ENCODE measurements around the gene PMVK. TPM values are rescaled to one million over a fixed set of nuclear protein-coding genes. Genes with fewer than 3 reads are reported as not detected.
A peak's percentile ranks its signal among the peaks of the same experiment; 100 is the strongest.

PMVK gene
- total RNA-seq, 3 donors from 2014 or later (not counting 1 experiment from before 2014, with no cell fraction given) = 9.0 to 12.1 (median 11.0) TPM

DNA sequence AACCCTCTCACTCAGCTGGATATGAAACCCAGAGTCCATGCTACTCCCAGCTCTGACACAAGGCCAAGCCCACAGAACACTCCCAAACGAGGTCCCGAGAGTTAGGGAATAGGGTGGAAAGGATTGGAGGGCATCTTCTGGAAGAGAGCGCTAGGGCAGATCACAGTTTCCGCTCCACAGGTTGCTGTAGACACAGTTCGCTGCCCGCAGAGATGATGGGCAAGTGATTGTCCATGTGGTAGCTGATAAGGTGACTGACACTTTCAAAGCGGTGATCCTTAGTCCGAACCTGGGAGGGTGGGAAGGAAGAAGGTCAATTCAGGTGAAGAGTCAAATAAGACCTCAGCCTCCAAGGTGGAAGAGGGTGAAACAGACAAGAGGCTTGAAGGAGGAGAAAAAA is 27.1 kb upstream of the PMVK start:
- no peaks in the 10 kb centered on the region for H3K27me3 Mint-ChIP-seq (ENCODE audit: low read depth in 2 of 2)
- DNase-seq (no peak), ATAC-seq (no peak)
- intact Hi-C loops (cut with micrococcal nuclease) = no loop called here
- WGBS (ENCODE audit: insufficient coverage) = 98% methylated on average over 8 of the region's 8 CpGs
- H3K36me3 Mint-ChIP-seq = no peaks in the 10 kb centered on the region
- H3K9me3 Mint-ChIP-seq = no peaks in the 10 kb centered on the region
- Histone ChIP-seq H3K27ac (ENCODE audit: low read length) (no peak overlapping the region), H3K4me3 (ENCODE audit: low read length) (no peak overlapping the region), H3K4me1 (ENCODE audit: control insufficient read depth, insufficient read depth, low read length) (peaks cover 20% of the 10 kb centered on the region), H3K27me3 (ENCODE audit: control insufficient read depth, insufficient read depth, low read length) (no peaks in the 10 kb centered on the region), H3K36me3 (ENCODE audit: control insufficient read depth, insufficient read depth, low read length) (peaks cover 57% of the 10 kb centered on the region), H3K9me3 (ENCODE audit: control insufficient read depth, insufficient read depth, low read length) (no peaks in the 10 kb centered on the region)
- peaks cover 23 to 35% of the 10 kb centered on the region in 2 donors for H3K4me1 Mint-ChIP-seq
- no peak overlapping the region for H3K27ac Mint-ChIP-seq
- H3K4me3 Mint-ChIP-seq = no peak overlapping the region
- TF ChIP-seq, protein P1, sequence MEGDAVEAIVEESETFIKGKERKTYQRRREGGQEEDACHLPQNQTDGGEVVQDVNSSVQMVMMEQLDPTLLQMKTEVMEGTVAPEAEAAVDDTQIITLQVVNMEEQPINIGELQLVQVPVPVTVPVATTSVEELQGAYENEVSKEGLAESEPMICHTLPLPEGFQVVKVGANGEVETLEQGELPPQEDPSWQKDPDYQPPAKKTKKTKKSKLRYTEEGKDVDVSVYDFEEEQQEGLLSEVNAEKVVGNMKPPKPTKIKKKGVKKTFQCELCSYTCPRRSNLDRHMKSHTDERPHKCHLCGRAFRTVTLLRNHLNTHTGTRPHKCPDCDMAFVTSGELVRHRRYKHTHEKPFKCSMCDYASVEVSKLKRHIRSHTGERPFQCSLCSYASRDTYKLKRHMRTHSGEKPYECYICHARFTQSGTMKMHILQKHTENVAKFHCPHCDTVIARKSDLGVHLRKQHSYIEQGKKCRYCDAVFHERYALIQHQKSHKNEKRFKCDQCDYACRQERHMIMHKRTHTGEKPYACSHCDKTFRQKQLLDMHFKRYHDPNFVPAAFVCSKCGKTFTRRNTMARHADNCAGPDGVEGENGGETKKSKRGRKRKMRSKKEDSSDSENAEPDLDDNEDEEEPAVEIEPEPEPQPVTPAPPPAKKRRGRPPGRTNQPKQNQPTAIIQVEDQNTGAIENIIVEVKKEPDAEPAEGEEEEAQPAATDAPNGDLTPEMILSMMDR (IDR thresholded peaks at IDR 0.05) = no peak

DNA sequence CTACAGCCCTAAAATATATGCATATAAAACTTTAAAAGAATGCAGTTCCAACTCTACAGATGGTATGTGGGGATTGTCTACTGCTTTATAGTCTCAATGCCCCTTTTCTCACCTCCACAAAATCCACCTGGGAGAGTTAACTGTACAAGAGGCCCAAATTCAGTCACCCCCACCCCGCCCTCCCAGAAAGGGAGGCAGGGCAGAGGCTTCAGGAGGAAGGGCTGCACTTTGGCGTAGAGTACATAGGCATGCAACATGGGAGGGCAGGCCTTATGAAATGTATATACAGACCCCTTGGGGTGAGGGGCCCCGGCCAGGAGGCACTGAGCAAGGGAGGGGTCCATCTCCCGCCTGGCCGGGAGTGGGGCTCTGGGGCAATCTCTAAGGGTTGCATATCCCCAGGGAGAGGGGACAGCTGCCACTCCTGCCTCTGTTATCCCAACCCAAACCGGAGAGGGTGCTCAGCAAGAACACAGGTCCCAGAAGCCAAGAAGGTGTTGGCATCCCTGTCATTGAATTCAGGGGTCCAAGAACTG is 26.3 kb upstream of the PMVK start:
- no peak overlapping the region for H3K4me3 ChIP-seq (ENCODE audit: low read length)
- TF ChIP-seq, protein P1 (IDR thresholded peaks at IDR 0.05) = no peak
- no peaks in the 10 kb centered on the region for H3K9me3 Mint-ChIP-seq
- DNase-seq (no peak), ATAC-seq (no peak)
- no peaks in the 10 kb centered on the region for H3K27me3 Mint-ChIP-seq (ENCODE audit: low read depth in 2 of 2)
- H3K36me3 ChIP-seq (ENCODE audit: control insufficient read depth, insufficient read depth, low read length) = peaks cover 55% of the 10 kb centered on the region
- no peaks in the 10 kb centered on the region for H3K9me3 ChIP-seq (ENCODE audit: control insufficient read depth, insufficient read depth, low read length)
- intact Hi-C loops (cut with micrococcal nuclease) = loop anchor here (1.0 kb wide), 1 partner anchor 54 kb away; no protein-coding TSS in a partner anchor
- H3K27me3 ChIP-seq (ENCODE audit: control insufficient read depth, insufficient read depth, low read length) = no peaks in the 10 kb centered on the region
- WGBS (ENCODE audit: insufficient coverage) = 88% methylated on average over 6 of the region's 6 CpGs
- peak overlapping the region; percentile 88 for H3K27ac Mint-ChIP-seq
- H3K4me3 Mint-ChIP-seq = peak overlapping the region; percentile 89
- peaks cover 18 to 29% of the 10 kb centered on the region in 2 donors for H3K4me1 Mint-ChIP-seq
- H3K36me3 Mint-ChIP-seq = no peaks in the 10 kb centered on the region
- H3K4me1 ChIP-seq (ENCODE audit: control insufficient read depth, insufficient read depth, low read length) = peaks cover 20% of the 10 kb centered on the region
- peak overlapping the region; percentile 93 for H3K27ac ChIP-seq (ENCODE audit: low read length)

DNA sequence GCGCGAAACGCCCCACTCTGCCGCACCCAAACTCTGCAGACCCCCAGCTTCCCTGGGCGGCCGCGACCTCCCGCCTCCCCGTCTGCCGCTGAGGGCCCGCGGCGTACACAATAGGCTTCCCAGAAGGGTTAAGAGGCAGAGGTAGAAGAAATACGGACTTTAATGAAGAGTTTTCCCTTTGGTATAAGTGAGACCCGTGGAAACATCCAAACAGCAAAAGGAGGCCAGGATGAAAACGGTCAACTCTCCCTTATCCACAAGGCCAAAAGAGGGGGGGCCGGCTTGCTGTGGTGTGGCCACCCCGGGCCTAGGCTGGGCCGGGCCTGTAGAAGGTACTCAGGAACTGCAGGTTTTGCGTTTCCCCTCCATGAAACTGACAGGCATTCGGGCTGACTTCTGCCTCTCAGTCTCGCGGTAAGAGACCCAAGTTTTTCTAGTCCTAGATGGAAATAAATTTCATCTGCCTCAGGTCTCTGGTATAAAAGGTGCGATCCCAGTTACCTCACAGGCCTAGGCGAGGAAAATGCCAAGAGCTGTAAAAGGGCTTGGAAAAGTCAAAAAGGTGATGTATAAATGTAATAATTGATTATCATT is 25.7 kb upstream of the PMVK start:
- H3K4me3 ChIP-seq (ENCODE audit: low read length) = peak overlapping the region; percentile 65
- TF ChIP-seq, protein P1 (IDR thresholded peaks at IDR 0.05) = peak; percentile 15
- H3K4me1 ChIP-seq (ENCODE audit: control insufficient read depth, insufficient read depth, low read length) = peaks cover 20% of the 10 kb centered on the region
- DNase-seq = peak in 1 of 2 donors; percentile 50
- H3K9me3 Mint-ChIP-seq = no peaks in the 10 kb centered on the region
- 2% methylated on average over 24 of the region's 25 CpGs for WGBS (ENCODE audit: insufficient coverage)
- intact Hi-C loops (cut with micrococcal nuclease) = loop anchor here (1.0 kb wide), 1 partner anchor 55 kb away; no protein-coding TSS in a partner anchor
- H3K36me3 ChIP-seq (ENCODE audit: control insufficient read depth, insufficient read depth, low read length) = peaks cover 49% of the 10 kb centered on the region
- H3K9me3 ChIP-seq (ENCODE audit: control insufficient read depth, insufficient read depth, low read length) = no peaks in the 10 kb centered on the region
- H3K27me3 ChIP-seq (ENCODE audit: control insufficient read depth, insufficient read depth, low read length) = no peaks in the 10 kb centered on the region
- H3K36me3 Mint-ChIP-seq = no peaks in the 10 kb centered on the region
- ATAC-seq = peak; percentile 2 to 13 (median 8)
- peak overlapping the region; percentile 88 for H3K27ac Mint-ChIP-seq
- H3K4me3 Mint-ChIP-seq = peak overlapping the region; percentile 89
- no peaks in the 10 kb centered on the region for H3K27me3 Mint-ChIP-seq (ENCODE audit: low read depth in 2 of 2)
- H3K27ac ChIP-seq (ENCODE audit: low read length) = peak overlapping the region; percentile 93
- H3K4me1 Mint-ChIP-seq = peaks cover 18 to 29% of the 10 kb centered on the region in 2 donors

Data from natural killer cell (primary cell).